Measurements from ENCODE around the gene SLAMF1.
"Not testable (repeated sequence)": the region's sequence is repeated elsewhere in the genome, so short reads cannot be mapped to it uniquely, and the experiment has no call there.

Gene SLAMF1

GRCh38 chr1:160590488-160590887 lies 56.4 kb downstream of the SLAMF1 start:
- no peak overlapping the region for H2BK5ac ChIP-seq (ENCODE audit: low read length)
- H3K4me1 ChIP-seq (ENCODE audit: control insufficient read depth in 2 of 2, insufficient read depth in 1 of 2, low read depth in 1 of 2, low read length in 2 of 2), result no peaks in the 10 kb centered on the region
- no CpG with 5 or more reads among the region's 1 CpG for WGBS, 2 donors (ENCODE audit: extremely low coverage in 2 of 2, insufficient read length in 2 of 2, insufficient replicate concordance in 1 of 2)
- H2AK5ac ChIP-seq (ENCODE audit: low read depth, low read length), result no peak overlapping the region
- no peak overlapping the region for H3K23ac ChIP-seq (ENCODE audit: low read depth, low read length, poor library complexity)
- no peak overlapping the region for H3K9ac ChIP-seq (ENCODE audit: low read depth, low read length, poor library complexity)
- no peak overlapping the region for H4K91ac ChIP-seq (ENCODE audit: low read depth, low read length, poor library complexity)
- H2BK120ac ChIP-seq (ENCODE audit: low read depth, low read length), result no peak overlapping the region
- no peak overlapping the region for H2BK12ac ChIP-seq (ENCODE audit: low read length)
- no peaks in the 10 kb centered on the region for H3K27me3 ChIP-seq (ENCODE audit: control insufficient read depth in 3 of 3, insufficient read depth in 3 of 3, low read depth in 1 of 3, low read length in 3 of 3)
- H3K18ac ChIP-seq (ENCODE audit: low read length), result no peak overlapping the region
- H3K79me1 ChIP-seq (ENCODE audit: low read depth, low read length), result no peaks in the 10 kb centered on the region
- no peaks in the 10 kb centered on the region for H3K9me3 ChIP-seq (replicated peaks in 1 of 2; ENCODE audit: control insufficient read depth in 2 of 2, insufficient read depth in 1 of 2, low read depth in 1 of 2, low read length in 2 of 2)
- H2BK15ac ChIP-seq (ENCODE audit: low read length), result no peak overlapping the region
- H3K4me3 ChIP-seq (ENCODE audit: low read length in 2 of 2), result no peak overlapping the region
- H3K14ac ChIP-seq (ENCODE audit: low read length), result no peak overlapping the region
- H3K27ac ChIP-seq (replicated peaks; ENCODE audit: low read length), result no peak overlapping the region
- H3K4me2 ChIP-seq (ENCODE audit: insufficient read depth, low read length, poor library complexity, severe bottlenecking), result no peak overlapping the region
- DNase-seq (ENCODE audit: low spot score), result no peak
- no peak overlapping the region for H2AFZ ChIP-seq (ENCODE audit: low read length)
- H3K4ac ChIP-seq (ENCODE audit: low read length), result no peak overlapping the region
- H4K8ac ChIP-seq (ENCODE audit: low read depth, low read length), result no peak overlapping the region
- no peaks in the 10 kb centered on the region for H3K36me3 ChIP-seq (replicated peaks in 1 of 2; ENCODE audit: control insufficient read depth in 2 of 2, insufficient read depth in 2 of 2, low read length in 2 of 2)

GRCh38 chr1:160588468-160588867 lies 58.4 kb downstream of the SLAMF1 start:
- H3K27ac ChIP-seq (replicated peaks; ENCODE audit: low read length), result no peak overlapping the region
- no peak overlapping the region for H2AK5ac ChIP-seq (ENCODE audit: low read depth, low read length)
- H3K27me3 ChIP-seq (ENCODE audit: control insufficient read depth in 3 of 3, insufficient read depth in 3 of 3, low read depth in 1 of 3, low read length in 3 of 3), result no peaks in the 10 kb centered on the region
- H3K4ac ChIP-seq (ENCODE audit: low read length), result no peak overlapping the region
- no peak overlapping the region for H4K91ac ChIP-seq (ENCODE audit: low read depth, low read length, poor library complexity)
- no peaks in the 10 kb centered on the region for H3K9me3 ChIP-seq (replicated peaks in 1 of 2; ENCODE audit: control insufficient read depth in 2 of 2, insufficient read depth in 1 of 2, low read depth in 1 of 2, low read length in 2 of 2)
- no peak overlapping the region for H3K4me2 ChIP-seq (ENCODE audit: insufficient read depth, low read length, poor library complexity, severe bottlenecking)
- no peak overlapping the region for H3K9ac ChIP-seq (ENCODE audit: low read depth, low read length, poor library complexity)
- H3K79me1 ChIP-seq (ENCODE audit: low read depth, low read length), result no peaks in the 10 kb centered on the region
- WGBS, 2 donors (ENCODE audit: extremely low coverage in 2 of 2, insufficient read length in 2 of 2, insufficient replicate concordance in 1 of 2), result no CpG with 5 or more reads among the region's 6 CpGs
- H3K36me3 ChIP-seq (replicated peaks in 1 of 2; ENCODE audit: control insufficient read depth in 2 of 2, insufficient read depth in 2 of 2, low read length in 2 of 2), result no peaks in the 10 kb centered on the region
- no peak overlapping the region for H2BK15ac ChIP-seq (ENCODE audit: low read length)
- no peak overlapping the region for H2BK120ac ChIP-seq (ENCODE audit: low read depth, low read length)
- H3K18ac ChIP-seq (ENCODE audit: low read length), result no peak overlapping the region
- no peak overlapping the region for H4K8ac ChIP-seq (ENCODE audit: low read depth, low read length)
- no peak overlapping the region for H3K23ac ChIP-seq (ENCODE audit: low read depth, low read length, poor library complexity)
- H3K4me1 ChIP-seq (ENCODE audit: control insufficient read depth in 2 of 2, insufficient read depth in 1 of 2, low read depth in 1 of 2, low read length in 2 of 2), result no peaks in the 10 kb centered on the region
- H2BK12ac ChIP-seq (ENCODE audit: low read length), result no peak overlapping the region
- no peak overlapping the region for H2BK5ac ChIP-seq (ENCODE audit: low read length)
- no peak overlapping the region for H2AFZ ChIP-seq (ENCODE audit: low read length)
- H3K14ac ChIP-seq (ENCODE audit: low read length), result no peak overlapping the region
- DNase-seq (ENCODE audit: low spot score), result no peak
- H3K4me3 ChIP-seq (ENCODE audit: low read length in 2 of 2), result no peak overlapping the region

GRCh38 chr1:160584784-160585183 lies 62.1 kb downstream of the SLAMF1 start:
- WGBS, 2 donors (ENCODE audit: extremely low coverage in 2 of 2, insufficient read length in 2 of 2, insufficient replicate concordance in 1 of 2), result no CpG with 5 or more reads among the region's 1 CpG
- Histone ChIP-seq H2AFZ (ENCODE audit: low read length) (no peak overlapping the region), H2BK12ac (ENCODE audit: low read length) (no peak overlapping the region), H3K36me3 (replicated peaks in 1 of 2; ENCODE audit: control insufficient read depth in 2 of 2, insufficient read depth in 2 of 2, low read length in 2 of 2) (no peaks in the 10 kb centered on the region), H3K27me3 (ENCODE audit: control insufficient read depth in 3 of 3, insufficient read depth in 3 of 3, low read depth in 1 of 3, low read length in 3 of 3) (no peaks in the 10 kb centered on the region), H2AK5ac (ENCODE audit: low read depth, low read length) (no peak overlapping the region), H3K79me1 (ENCODE audit: low read depth, low read length) (no peaks in the 10 kb centered on the region), H3K18ac (ENCODE audit: low read length) (no peak overlapping the region), H3K27ac (replicated peaks; ENCODE audit: low read length) (no peak overlapping the region), H2BK5ac (ENCODE audit: low read length) (no peak overlapping the region), H2BK120ac (ENCODE audit: low read depth, low read length) (no peak overlapping the region), H3K4me2 (ENCODE audit: insufficient read depth, low read length, poor library complexity, severe bottlenecking) (no peak overlapping the region), H3K9me3 (replicated peaks in 1 of 2; ENCODE audit: control insufficient read depth in 2 of 2, insufficient read depth in 1 of 2, low read depth in 1 of 2, low read length in 2 of 2) (no peaks in the 10 kb centered on the region), H3K23ac (ENCODE audit: low read depth, low read length, poor library complexity) (no peak overlapping the region), H3K4ac (ENCODE audit: low read length) (no peak overlapping the region), H3K14ac (ENCODE audit: low read length) (no peak overlapping the region), H4K91ac (ENCODE audit: low read depth, low read length, poor library complexity) (no peak overlapping the region), H4K8ac (ENCODE audit: low read depth, low read length) (no peak overlapping the region), H3K4me1 (ENCODE audit: control insufficient read depth in 2 of 2, insufficient read depth in 1 of 2, low read depth in 1 of 2, low read length in 2 of 2) (no peaks in the 10 kb centered on the region), H2BK15ac (ENCODE audit: low read length) (no peak overlapping the region), H3K9ac (ENCODE audit: low read depth, low read length, poor library complexity) (no peak overlapping the region), H3K4me3 (ENCODE audit: low read length in 2 of 2) (no peak overlapping the region)
- DNase-seq (ENCODE audit: low spot score), result no peak

- WGBS, 2 donors (ENCODE audit: extremely low coverage in 2 of 2, insufficient read length in 2 of 2, insufficient replicate concordance in 1 of 2), result no CpG with 5 or more reads among the region's 2 CpGs
Measured at GRCh38 chr1:160582976-160583375, 63.9 kb downstream of the SLAMF1 start.

More at GRCh38 chr1:160582976-160583375, 63.9 kb downstream of the SLAMF1 start:
- H3K79me1 ChIP-seq (ENCODE audit: low read depth, low read length); H2AFZ ChIP-seq (ENCODE audit: low read length); H3K36me3 ChIP-seq (replicated peaks in 1 of 2; ENCODE audit: control insufficient read depth in 2 of 2, insufficient read depth in 2 of 2, low read length in 2 of 2); H2BK120ac ChIP-seq (ENCODE audit: low read depth, low read length); H3K18ac ChIP-seq (ENCODE audit: low read length); H3K4me1 ChIP-seq (ENCODE audit: control insufficient read depth in 2 of 2, insufficient read depth in 1 of 2, low read depth in 1 of 2, low read length in 2 of 2); H4K8ac ChIP-seq (ENCODE audit: low read depth, low read length); H2BK15ac ChIP-seq (ENCODE audit: low read length); H4K91ac ChIP-seq (ENCODE audit: low read depth, low read length, poor library complexity); H3K4me2 ChIP-seq (ENCODE audit: insufficient read depth, low read length, poor library complexity, severe bottlenecking); H3K27me3 ChIP-seq (ENCODE audit: control insufficient read depth in 3 of 3, insufficient read depth in 3 of 3, low read depth in 1 of 3, low read length in 3 of 3); DNase-seq (ENCODE audit: low spot score); H3K27ac ChIP-seq (replicated peaks; ENCODE audit: low read length); H2AK5ac ChIP-seq (ENCODE audit: low read depth, low read length); H2BK5ac ChIP-seq (ENCODE audit: low read length); H2BK12ac ChIP-seq (ENCODE audit: low read length); H3K4ac ChIP-seq (ENCODE audit: low read length); H3K23ac ChIP-seq (ENCODE audit: low read depth, low read length, poor library complexity); H3K14ac ChIP-seq (ENCODE audit: low read length); H3K9me3 ChIP-seq (replicated peaks in 1 of 2; ENCODE audit: control insufficient read depth in 2 of 2, insufficient read depth in 1 of 2, low read depth in 1 of 2, low read length in 2 of 2); H3K4me3 ChIP-seq (ENCODE audit: low read length in 2 of 2); H3K9ac ChIP-seq (ENCODE audit: low read depth, low read length, poor library complexity): not testable (repeated sequence)
